ENCODE data around the gene TMEM221.

The TMEM221 gene

DNA sequence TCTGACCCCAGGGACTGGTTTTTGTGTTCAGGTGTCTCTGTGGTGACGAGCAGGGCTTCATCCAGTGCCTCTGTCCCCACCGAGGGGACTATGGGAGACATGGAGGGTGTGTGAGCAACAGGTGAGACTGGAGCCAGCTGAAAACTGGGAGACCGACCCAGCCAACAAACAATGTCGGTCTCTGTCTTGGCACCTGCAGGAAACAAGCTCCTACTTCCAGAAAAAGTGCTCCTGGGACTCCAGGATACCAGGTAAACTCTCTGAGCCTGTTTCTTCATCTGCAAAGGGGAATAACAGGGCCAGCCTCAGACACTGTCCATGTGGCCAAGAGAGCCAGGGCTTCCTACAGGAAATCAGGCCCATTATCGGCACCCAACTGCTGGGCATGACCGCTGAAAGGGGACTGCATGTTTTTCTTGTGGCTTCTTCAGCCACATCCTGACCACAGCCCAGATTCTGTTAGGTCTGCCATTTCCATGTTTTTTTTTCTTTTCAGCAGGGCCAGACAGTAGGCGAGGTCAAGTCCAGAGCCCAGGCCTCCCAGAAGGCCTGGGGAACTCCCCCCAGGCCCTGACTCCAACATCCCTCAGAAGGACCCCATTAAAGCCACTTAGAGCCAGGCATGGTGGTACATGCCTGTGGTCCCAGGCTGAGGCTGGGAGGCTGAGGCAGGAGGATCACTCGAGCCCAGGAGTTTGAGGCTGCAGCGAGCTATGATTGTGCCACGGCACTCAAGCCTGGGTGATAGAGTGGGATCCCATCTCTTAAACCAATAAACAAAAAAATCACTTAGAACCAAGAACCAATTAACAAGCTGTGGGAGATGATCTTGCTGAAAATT, 42.2 kb downstream of the TMEM221 start:
- peak overlapping the region; percentile 33 to 72; a peak in 3 of 4 replicates for H3K4me3 ChIP-seq (ENCODE audit: low read depth in 1 of 2, low read length in 2 of 2)
- H3K4me2 ChIP-seq (ENCODE audit: insufficient read depth, low read length), result peak overlapping the region; percentile 92
- no peaks in the 10 kb centered on the region for H3K27me3 ChIP-seq (ENCODE audit: insufficient read depth, low read length, poor library complexity)
- ATAC-seq (ENCODE audit: insufficient read depth, low read depth), result no peak; the same call in 2 of the 3 replicates
- H3K79me2 ChIP-seq (ENCODE audit: insufficient read depth, low read length), result peaks cover 28% of the 10 kb centered on the region
- H3K36me3 ChIP-seq (ENCODE audit: insufficient read depth, low read length), result peaks cover 11% of the 10 kb centered on the region
- TF ChIP-seq EZH2 (IDR thresholded peaks at IDR 0.05; ENCODE audit: borderline replicate concordance, low read depth, low read length, severe bottlenecking), result no peak
- TF ChIP-seq, protein P1, sequence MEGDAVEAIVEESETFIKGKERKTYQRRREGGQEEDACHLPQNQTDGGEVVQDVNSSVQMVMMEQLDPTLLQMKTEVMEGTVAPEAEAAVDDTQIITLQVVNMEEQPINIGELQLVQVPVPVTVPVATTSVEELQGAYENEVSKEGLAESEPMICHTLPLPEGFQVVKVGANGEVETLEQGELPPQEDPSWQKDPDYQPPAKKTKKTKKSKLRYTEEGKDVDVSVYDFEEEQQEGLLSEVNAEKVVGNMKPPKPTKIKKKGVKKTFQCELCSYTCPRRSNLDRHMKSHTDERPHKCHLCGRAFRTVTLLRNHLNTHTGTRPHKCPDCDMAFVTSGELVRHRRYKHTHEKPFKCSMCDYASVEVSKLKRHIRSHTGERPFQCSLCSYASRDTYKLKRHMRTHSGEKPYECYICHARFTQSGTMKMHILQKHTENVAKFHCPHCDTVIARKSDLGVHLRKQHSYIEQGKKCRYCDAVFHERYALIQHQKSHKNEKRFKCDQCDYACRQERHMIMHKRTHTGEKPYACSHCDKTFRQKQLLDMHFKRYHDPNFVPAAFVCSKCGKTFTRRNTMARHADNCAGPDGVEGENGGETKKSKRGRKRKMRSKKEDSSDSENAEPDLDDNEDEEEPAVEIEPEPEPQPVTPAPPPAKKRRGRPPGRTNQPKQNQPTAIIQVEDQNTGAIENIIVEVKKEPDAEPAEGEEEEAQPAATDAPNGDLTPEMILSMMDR (IDR thresholded peaks at IDR 0.05; ENCODE audit: borderline replicate concordance, extremely low read depth, low read length, poor library complexity, severe bottlenecking), result no peak
- H3K9me3 ChIP-seq (ENCODE audit: insufficient read depth, low read length, severe bottlenecking), result no peaks in the 10 kb centered on the region
- no peaks in the 10 kb centered on the region for H4K20me1 ChIP-seq (ENCODE audit: insufficient read depth, low read length)
- DNase-seq, result peak; percentile 25
- H2AFZ ChIP-seq (ENCODE audit: low read depth, low read length), result peak overlapping the region; percentile 84
- H3K27ac ChIP-seq (ENCODE audit: low read length), result peak overlapping the region; percentile 94
- H3K4me1 ChIP-seq (ENCODE audit: insufficient read depth, low read length), result peaks cover 44% of the 10 kb centered on the region
- H3K9ac ChIP-seq (ENCODE audit: low read depth, low read length), result peak overlapping the region; percentile 64

DNA sequence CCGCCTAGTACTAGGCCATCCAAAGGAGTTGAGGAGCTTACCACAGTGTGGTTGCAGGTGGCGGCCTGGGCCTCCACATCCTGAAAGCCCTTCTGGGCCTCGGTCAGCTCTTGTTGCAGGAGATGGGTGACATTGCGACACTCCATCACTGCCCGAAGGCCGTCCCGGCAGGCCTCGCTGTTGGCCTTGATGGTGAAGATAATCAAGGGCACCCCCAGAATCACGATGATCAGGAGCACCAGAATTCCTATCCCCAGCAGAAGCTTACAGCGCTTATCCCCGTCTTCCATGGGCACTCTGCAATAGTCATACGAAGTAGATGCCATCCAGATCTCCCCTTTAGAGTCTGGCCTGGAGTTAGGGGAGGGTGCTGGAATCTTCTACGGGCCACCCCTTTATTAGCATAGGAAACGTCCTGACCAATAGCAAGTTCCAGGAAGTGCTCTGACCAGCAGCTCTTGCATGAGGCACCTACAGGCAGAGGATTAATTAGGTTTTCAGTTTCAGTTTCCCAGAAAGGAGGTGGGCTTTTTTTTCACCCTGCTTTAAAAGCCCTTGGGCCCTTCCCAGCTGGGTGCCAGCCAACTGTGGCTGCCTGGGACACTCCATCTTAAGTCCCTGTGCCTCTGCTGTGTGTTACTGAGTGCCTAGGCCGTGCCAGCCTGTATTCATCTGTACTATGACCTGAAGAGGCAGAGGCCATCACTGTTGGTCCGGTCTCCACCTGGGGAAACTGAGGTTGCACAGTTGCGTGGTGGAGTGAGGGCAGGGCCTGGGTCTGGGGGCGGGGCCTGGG, 43.0 kb downstream of the TMEM221 start, which contains the start of gene BST2:
TSS of gene BST2 (minus strand) at position 381 of the 796 bp plus-strand sequence. CDS start at position 326, 55 bp downstream.
- Histone ChIP-seq H3K9me3 (ENCODE audit: insufficient read depth, low read length, severe bottlenecking) (no peaks in the 10 kb centered on the region), H3K9ac (ENCODE audit: low read depth, low read length) (peak within 1 kb of the TSS; percentile 64), H3K36me3 (ENCODE audit: insufficient read depth, low read length) (peaks cover 14% of the 10 kb centered on the region), H3K27ac (ENCODE audit: low read length) (peak within 1 kb of the TSS; percentile 94), H3K4me3 (ENCODE audit: low read depth in 1 of 2, low read length in 2 of 2) (peak within 1 kb of the TSS; percentile 33 to 72; a peak in 3 of 4 replicates), H3K79me2 (ENCODE audit: insufficient read depth, low read length) (peaks cover 28% of the 10 kb centered on the region), H2AFZ (ENCODE audit: low read depth, low read length) (peak within 1 kb of the TSS; percentile 84), H3K4me2 (ENCODE audit: insufficient read depth, low read length) (peak within 1 kb of the TSS; percentile 92), H3K4me1 (ENCODE audit: insufficient read depth, low read length) (peaks cover 44% of the 10 kb centered on the region), H3K27me3 (ENCODE audit: insufficient read depth, low read length, poor library complexity) (no peaks in the 10 kb centered on the region), H4K20me1 (ENCODE audit: insufficient read depth, low read length) (no peaks in the 10 kb centered on the region)
- peak; percentile 87 for ATAC-seq (ENCODE audit: insufficient read depth, low read depth)
- DNase-seq, result peak; percentile 80
- TF ChIP-seq, protein P1 (IDR thresholded peaks at IDR 0.05; ENCODE audit: borderline replicate concordance, extremely low read depth, low read length, poor library complexity, severe bottlenecking), result no peak
- no peak for TF ChIP-seq EZH2 (IDR thresholded peaks at IDR 0.05; ENCODE audit: borderline replicate concordance, low read depth, low read length, severe bottlenecking)

DNA sequence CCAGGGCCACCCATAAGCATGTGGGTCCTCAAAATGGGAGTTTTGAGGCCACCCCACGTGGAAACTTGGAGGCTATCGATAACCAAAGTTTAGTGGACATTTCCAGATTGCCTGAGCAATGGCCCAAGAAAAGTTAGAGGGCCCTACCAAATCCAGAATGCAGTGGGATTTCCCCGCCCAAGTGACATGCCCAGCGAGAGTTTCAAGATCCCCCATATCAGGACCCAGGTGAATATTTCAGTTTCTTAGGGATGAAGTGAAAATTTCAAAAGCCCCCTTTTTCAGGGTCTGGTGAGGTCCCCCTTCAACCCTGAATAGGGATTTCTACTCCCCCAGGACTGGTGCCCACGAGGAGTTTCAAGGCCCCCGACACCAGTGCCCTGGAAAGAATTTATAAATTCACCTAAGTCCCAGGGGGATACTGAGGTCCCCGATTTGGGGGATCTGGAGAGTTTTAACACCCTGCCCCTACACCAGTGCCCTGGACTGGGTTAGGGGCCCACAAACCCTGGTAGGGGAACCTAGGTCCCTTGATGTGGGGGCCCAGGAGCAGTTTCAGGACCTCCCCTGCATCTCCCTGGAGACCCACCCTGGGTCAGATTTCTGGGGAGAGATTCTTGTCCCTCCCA, 43.7 kb downstream of the TMEM221 start:
- H3K36me3 ChIP-seq (ENCODE audit: insufficient read depth, low read length), result peaks cover 14% of the 10 kb centered on the region
- no peak for DNase-seq
- peak overlapping the region; percentile 64 for H3K9ac ChIP-seq (ENCODE audit: low read depth, low read length)
- H3K79me2 ChIP-seq (ENCODE audit: insufficient read depth, low read length), result peaks cover 28% of the 10 kb centered on the region
- H3K4me1 ChIP-seq (ENCODE audit: insufficient read depth, low read length), result peaks cover 44% of the 10 kb centered on the region
- no peak for ATAC-seq (ENCODE audit: insufficient read depth, low read depth)
- H3K4me3 ChIP-seq (ENCODE audit: low read depth in 1 of 2, low read length in 2 of 2), result peak overlapping the region; percentile 33 to 72; a peak in 3 of 4 replicates
- peak overlapping the region; percentile 84 for H2AFZ ChIP-seq (ENCODE audit: low read depth, low read length)
- peak overlapping the region; percentile 92 for H3K4me2 ChIP-seq (ENCODE audit: insufficient read depth, low read length)
- H3K9me3 ChIP-seq (ENCODE audit: insufficient read depth, low read length, severe bottlenecking), result no peaks in the 10 kb centered on the region
- no peaks in the 10 kb centered on the region for H4K20me1 ChIP-seq (ENCODE audit: insufficient read depth, low read length)
- H3K27me3 ChIP-seq (ENCODE audit: insufficient read depth, low read length, poor library complexity), result no peaks in the 10 kb centered on the region
- TF ChIP-seq, protein P1 (IDR thresholded peaks at IDR 0.05; ENCODE audit: borderline replicate concordance, extremely low read depth, low read length, poor library complexity, severe bottlenecking), result no peak
- no peak for TF ChIP-seq EZH2 (IDR thresholded peaks at IDR 0.05; ENCODE audit: borderline replicate concordance, low read depth, low read length, severe bottlenecking)
- H3K27ac ChIP-seq (ENCODE audit: low read length), result peak overlapping the region; percentile 94

Measured in DND-41 (cell line).